DOHH2 (cell line): ENCODE results near the gene ANXA6.

Experiments
- H3F3A ChIP-seq: fragments of 200-600 bp; sonication (generic), shearing (Covaris generic); 2 replicates; pipeline ENCODE4 v1.6.0; 2016; ENCODE audit warnings: antibody characterized with exemption, mild to moderate bottlenecking; ENCODE audit not compliant: control insufficient read depth, insufficient read depth
- H3K27ac ChIP-seq: fragments of 200-600 bp; sonication (generic); 2 replicates; pipeline ENCODE4 v1.5.1; 2014; ENCODE audit warnings: low read depth, mild to moderate bottlenecking, low read length, moderate library complexity
- H3K27me3 ChIP-seq: fragments of 200-600 bp; sonication (generic); 2 replicates; pipeline ENCODE4 v1.6.1; 2014; ENCODE audit warnings: mild to moderate bottlenecking, low read length, mixed read lengths; ENCODE audit not compliant: control insufficient read depth
- H3K36me3 ChIP-seq: fragments of 200-600 bp; sonication (generic); 2 replicates; pipeline ENCODE4 v1.6.1; 2014; ENCODE audit warnings: mild to moderate bottlenecking, low read length, moderate library complexity, mixed read lengths; ENCODE audit not compliant: control insufficient read depth
- H3K4me1 ChIP-seq: fragments of 200-600 bp; sonication (generic); 2 replicates; pipeline ENCODE4 v1.6.1; 2014; ENCODE audit warnings: mild to moderate bottlenecking, low read length, mixed read lengths; ENCODE audit not compliant: control insufficient read depth
- H3K4me2 ChIP-seq: fragments of 200-600 bp; sonication (generic); 2 replicates; pipeline ENCODE4 v1.6.0; 2014; ENCODE audit warnings: mild to moderate bottlenecking, low read length, moderate library complexity
- H3K4me3 ChIP-seq: fragments of 200-600 bp; sonication (generic); 2 replicates; pipeline ENCODE4 v1.5.1; 2014; ENCODE audit warnings: mild to moderate bottlenecking, low read length, mixed read lengths
- H3K79me2 ChIP-seq: fragments of 200-600 bp; sonication (generic); 2 replicates; pipeline ENCODE4 v1.6.1; 2014; ENCODE audit warnings: mild to moderate bottlenecking, low read length, mixed read lengths; ENCODE audit not compliant: control insufficient read depth
- H3K9me2 ChIP-seq: fragments of 200-600 bp; sonication (generic); replicated peaks from 2 replicates; pipeline ENCODE4 v1.6.1; 2014; ENCODE audit warnings: mild to moderate bottlenecking, low read length, mixed read lengths; ENCODE audit not compliant: control insufficient read depth
- H3K9me3 ChIP-seq: fragments of 200-600 bp; sonication (generic); 2 replicates; pipeline ENCODE4 v1.6.1; 2014; ENCODE audit warnings: antibody characterized with exemption, low read length, mixed read lengths; ENCODE audit not compliant: control insufficient read depth, insufficient read depth
- H4K20me1 ChIP-seq: fragments of 200-600 bp; sonication (generic); 2 replicates; pipeline ENCODE4 v1.6.0; 2014; ENCODE audit warnings: low read depth, mild to moderate bottlenecking, antibody characterized with exemption, low read length, moderate library complexity; ENCODE audit not compliant: control insufficient read depth, insufficient read depth
- EZH2phosphoT487 ChIP-seq: fragments of 200-600 bp; sonication (generic); IDR thresholded peaks from 2 replicates; pipeline ENCODE4 v1.6.1; 2017; ENCODE audit warnings: borderline replicate concordance, mild to moderate bottlenecking, antibody characterized with exemption, low read length, moderate library complexity, mixed read lengths
- TF ChIP-seq, protein P1 (sequence below): fragments of 200-600 bp; sonication (generic); IDR thresholded peaks from one replicate; pipeline ENCODE4 v1.5.1; 2014; ENCODE audit warnings: antibody characterized with exemption, mild to moderate bottlenecking, low read depth, low read length; ENCODE audit not compliant: poor library complexity, severe bottlenecking

ANXA6 gene

DNA sequence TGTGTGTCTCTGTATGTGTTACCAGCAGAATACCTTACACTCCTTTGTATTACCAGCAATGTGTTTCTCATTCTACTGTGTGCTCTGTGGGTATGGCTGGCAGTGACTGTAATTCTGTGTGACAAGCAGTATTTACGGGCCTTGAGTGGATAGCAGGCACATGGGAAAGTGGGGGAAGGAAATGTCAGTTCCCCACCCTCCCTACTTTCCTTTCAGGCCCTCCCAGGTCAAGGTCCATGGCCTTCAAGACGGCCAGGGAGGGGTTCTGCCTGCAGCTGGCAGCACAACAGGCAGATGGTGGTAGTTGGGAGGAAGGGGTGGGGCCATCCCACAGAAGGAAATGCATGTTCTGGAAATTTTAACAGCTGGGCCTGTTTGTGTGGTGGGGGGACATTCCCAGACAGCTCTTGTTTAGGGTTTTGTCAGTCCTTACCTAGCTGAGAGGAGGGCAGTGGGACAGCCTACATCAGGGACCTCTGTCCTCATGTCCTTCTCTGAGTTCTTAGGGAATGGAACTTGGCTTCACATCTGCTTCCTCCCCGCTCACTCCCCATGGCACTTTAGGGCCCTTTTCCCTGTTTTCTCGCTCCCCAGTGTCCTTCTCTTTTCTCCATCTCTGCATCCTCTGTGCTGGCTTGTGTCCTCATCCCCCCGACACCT, 62.1 kb downstream of the ANXA6 start:
- H3K9me2 ChIP-seq, result no peaks in the 10 kb centered on the region
- H3K27me3 ChIP-seq, result no peaks in the 10 kb centered on the region; the same call in 1 of the 2 replicates
- H4K20me1 ChIP-seq, result no peaks in the 10 kb centered on the region
- peaks cover 42% of the 10 kb centered on the region for H3K4me1 ChIP-seq
- no peaks in the 10 kb centered on the region for H3K36me3 ChIP-seq
- H3K9me3 ChIP-seq, result no peaks in the 10 kb centered on the region
- no peak for TF ChIP-seq EZH2phosphoT487
- TF ChIP-seq, protein P1, sequence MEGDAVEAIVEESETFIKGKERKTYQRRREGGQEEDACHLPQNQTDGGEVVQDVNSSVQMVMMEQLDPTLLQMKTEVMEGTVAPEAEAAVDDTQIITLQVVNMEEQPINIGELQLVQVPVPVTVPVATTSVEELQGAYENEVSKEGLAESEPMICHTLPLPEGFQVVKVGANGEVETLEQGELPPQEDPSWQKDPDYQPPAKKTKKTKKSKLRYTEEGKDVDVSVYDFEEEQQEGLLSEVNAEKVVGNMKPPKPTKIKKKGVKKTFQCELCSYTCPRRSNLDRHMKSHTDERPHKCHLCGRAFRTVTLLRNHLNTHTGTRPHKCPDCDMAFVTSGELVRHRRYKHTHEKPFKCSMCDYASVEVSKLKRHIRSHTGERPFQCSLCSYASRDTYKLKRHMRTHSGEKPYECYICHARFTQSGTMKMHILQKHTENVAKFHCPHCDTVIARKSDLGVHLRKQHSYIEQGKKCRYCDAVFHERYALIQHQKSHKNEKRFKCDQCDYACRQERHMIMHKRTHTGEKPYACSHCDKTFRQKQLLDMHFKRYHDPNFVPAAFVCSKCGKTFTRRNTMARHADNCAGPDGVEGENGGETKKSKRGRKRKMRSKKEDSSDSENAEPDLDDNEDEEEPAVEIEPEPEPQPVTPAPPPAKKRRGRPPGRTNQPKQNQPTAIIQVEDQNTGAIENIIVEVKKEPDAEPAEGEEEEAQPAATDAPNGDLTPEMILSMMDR, result no peak
- no peak overlapping the region for H3K27ac ChIP-seq
- H3F3A ChIP-seq, result no peaks in the 10 kb centered on the region
- H3K4me3 ChIP-seq, result no peak overlapping the region
- H3K79me2 ChIP-seq, result no peaks in the 10 kb centered on the region
- H3K4me2 ChIP-seq, result no peak overlapping the region

DNA sequence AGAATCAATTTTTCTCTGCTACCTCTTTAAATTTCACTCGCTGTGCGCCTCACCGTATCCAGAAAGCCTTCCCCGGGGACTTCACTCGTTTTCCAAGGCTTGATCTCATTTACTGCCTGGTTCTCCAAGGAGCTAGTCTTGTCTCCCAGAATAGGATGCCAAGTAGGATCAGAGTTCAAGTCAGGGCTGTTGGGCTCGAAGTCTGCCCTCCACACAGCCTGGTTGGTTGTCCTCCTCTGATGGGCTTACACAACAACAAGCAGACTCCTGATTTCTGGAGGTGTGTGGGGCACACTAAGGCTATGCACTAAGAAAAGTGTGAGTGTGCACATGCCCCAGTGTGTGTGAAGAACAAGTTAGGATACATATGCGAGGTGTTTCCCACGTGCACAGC, 62.7 kb downstream of the ANXA6 start:
- Histone ChIP-seq H3K4me3 (no peak overlapping the region), H3K4me1 (peaks cover 42% of the 10 kb centered on the region), H3K4me2 (peak overlapping the region; percentile 52)

DNA sequence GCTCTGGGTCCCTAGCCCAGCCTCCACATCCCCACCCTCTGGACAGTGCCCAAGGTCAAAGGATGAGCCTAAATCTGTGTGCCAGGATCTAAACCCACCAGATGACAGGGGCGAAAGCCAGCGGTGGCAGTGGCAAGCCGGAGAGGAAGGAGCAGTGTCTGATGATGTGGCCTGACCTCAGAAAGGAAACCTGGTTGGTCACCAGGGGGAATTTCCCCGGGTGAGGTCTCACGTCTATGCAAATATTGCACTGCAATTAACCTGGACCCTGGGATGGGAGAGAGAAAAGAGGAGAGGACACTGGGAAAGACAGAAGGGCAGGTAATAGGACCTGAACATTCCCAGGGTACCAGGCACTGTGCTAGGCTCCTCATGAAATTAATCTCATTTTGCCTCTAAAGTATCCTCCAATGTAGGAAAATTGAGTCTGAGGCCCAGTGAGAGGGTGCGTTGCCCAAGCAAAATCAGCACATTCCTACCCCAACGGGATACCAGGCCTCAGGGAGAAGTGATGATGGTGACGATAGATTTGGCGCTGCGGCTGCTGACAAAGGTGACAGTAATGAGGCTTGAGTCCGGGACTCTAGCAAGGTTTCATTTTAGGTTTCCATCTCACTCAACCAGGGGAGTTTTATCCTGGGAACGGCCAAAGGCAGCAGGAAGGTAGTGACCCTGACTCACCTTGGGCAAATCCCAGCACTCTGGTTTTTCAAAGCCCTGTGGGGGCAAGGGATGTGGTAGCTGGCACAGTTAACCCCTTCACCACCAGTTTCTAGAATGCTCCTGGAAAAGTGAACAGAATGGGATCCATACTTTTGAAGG, 63.3 kb downstream of the ANXA6 start:
- Histone ChIP-seq H3K4me3 (peak overlapping the region; percentile 34), H4K20me1 (no peaks in the 10 kb centered on the region), H3K36me3 (no peaks in the 10 kb centered on the region), H3K79me2 (no peaks in the 10 kb centered on the region), H3K27me3 (no peaks in the 10 kb centered on the region; the same call in 1 of the 2 replicates), H3K9me2 (no peaks in the 10 kb centered on the region), H3F3A (no peaks in the 10 kb centered on the region), H3K27ac (no peak overlapping the region), H3K9me3 (no peaks in the 10 kb centered on the region), H3K4me2 (peak overlapping the region; percentile 52), H3K4me1 (peaks cover 42% of the 10 kb centered on the region)
- TF ChIP-seq EZH2phosphoT487, result no peak
- TF ChIP-seq, protein P1, result no peak

More for the DNA sequence above, 62.7 kb downstream of the ANXA6 start:
- Histone ChIP-seq H3K27ac (no peak overlapping the region), H3K79me2 (no peaks in the 10 kb centered on the region), H3K9me2 (no peaks in the 10 kb centered on the region), H3K27me3 (no peaks in the 10 kb centered on the region; the same call in 1 of the 2 replicates), H3F3A (no peaks in the 10 kb centered on the region), H3K9me3 (no peaks in the 10 kb centered on the region), H3K36me3 (no peaks in the 10 kb centered on the region), H4K20me1 (no peaks in the 10 kb centered on the region)
- TF ChIP-seq, protein P1, result no peak
- no peak for TF ChIP-seq EZH2phosphoT487
